Stimulated activated CD4-positive, alpha-beta T cell treated with anti-CD3 and anti-CD28 coated beads, Interleukin-2, amount 100 ng/mL, for 48 hours (primary cell): ENCODE results near the gene STIM1.
A peak's percentile ranks its signal among the peaks of the same experiment; 100 is the strongest.

Experiments used
- DNase-seq, 2 donors: peaks; one replicate each; pipeline ENCODE4 v3.0.0-alpha.2; 2020

Gene STIM1

DNA sequence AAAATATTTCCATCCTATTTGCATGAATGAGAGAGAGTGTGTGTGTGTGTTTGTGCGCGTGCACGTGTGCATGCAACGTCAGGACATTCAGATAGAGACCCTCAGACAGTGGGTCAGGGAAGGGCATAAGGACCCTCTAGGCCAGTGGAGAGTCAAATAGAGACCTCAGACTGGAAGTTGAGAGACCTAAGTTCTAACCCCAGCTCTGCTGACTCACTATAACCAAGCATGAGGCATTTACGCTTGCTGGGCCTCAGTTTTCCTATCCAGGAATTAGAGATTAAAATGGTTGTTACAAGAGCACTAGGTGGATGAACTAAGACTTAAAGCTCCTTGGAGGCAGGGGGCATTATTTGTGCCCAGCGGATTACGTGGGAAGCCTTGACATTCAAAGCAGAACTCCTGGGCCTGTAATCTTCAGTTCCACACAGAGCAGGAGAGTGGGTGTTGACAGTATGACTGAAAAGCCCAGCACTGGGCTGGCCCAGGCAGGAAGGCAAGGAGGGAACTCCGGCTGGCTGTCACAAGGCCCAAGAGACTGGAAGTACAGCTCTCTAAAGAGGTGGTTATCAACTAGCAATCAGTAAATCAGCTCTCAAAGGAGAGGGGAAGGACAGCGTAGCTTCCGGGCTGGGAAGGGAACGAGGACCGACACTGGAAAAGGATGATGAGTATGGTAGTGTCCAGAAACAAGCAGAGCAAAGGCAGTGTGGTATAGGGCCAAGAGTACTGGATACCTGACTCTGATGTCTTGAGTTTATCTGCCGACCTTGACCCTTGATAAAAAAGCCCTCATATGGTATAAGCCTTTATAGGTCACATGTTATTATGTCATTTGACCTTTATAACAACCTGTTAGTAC is 23.9 kb upstream of the STIM1 start:
- DNase-seq = no peak

DNA sequence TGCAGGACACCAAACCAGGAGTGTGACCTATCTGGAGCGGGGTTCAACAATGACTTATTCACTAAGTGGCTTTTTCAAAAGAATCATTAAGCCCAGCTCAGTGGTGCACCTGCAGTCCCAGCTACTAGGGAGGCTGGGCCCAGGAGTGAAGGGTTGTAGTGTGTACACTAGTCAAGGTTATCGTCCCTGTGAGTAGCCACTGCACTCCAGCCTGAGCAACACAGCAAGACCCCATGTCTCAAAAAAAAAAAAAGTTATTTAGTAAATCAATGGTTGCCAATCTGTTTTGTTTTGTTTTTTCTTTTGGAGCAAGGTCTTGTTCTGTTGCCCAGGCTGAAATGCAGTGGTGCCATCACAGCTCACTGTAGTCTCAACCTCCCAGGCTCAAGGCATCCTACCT is 22.6 kb upstream of the STIM1 start:
- no peak for DNase-seq

DNA sequence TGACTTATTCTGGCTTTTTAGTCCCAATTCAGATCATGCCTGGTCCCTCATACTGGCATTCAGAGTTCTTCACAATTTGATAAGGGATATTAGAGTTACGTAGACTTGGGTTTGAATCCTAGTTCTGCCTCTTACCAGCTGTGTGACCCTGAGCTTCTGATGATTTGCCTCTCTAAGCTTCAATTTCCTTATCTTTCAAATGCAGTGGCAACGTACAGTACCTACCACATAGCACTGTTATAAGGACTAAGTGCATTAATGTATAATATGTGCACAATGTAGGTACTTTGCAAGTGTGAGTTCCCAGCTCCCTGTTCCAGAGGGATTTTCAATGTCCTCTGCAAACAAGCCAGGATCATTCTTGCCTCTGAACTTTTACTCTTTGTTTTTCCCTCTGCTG is 22.0 kb upstream of the STIM1 start:
- no peak for DNase-seq

DNA sequence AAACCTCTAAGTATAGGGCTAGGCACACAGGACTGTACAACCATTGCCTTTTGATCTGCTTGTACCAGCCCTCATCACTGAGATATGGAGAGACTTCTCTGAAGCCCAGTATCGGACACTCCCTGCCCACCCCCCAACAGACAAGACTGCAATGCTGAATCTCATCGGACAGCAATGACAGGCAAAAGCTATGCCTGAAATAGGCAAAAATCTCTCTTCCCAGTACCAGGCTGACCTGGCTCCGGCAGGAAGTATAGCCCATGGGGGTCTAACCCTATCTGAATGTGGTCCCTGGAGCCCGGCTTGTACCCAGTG is 21.2 kb upstream of the STIM1 start:
- DNase-seq = no peak

DNA sequence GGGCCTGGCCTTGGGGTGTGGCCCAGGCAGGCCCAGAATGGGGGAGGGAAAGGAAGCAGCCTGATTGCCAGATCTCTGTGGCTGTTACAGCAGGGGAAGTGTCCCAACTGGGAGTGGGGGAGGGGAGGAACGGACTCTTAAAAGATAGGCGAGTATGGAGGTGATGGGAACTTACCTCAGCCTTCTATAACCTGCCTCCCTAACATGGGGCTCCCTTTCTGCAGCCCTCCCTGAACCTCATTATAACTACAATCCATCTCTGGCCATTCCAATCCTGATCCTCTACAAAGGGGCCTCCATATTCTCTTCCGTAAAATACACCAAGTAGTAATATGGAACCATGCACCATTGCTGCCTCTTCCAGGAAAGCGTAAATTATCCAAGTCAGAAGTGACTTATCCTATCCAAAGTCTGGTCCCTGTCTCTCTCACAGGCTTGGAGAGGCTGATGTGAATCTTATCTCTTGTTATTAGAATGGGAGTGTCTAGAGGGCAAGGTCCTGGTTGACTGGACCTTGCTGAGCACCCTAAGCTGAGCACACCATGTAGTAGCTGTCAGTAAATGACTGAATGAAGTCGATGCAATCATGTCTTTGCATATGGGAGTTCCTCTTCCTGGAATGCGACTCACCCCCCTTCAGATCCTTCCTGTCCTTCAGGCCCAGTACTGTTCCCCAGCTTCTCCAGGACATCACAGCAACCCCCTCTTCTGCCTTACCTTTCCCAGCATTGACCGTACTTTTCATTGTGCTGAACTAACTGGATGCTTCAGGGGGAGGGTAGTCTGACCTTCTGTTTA is 20.6 kb upstream of the STIM1 start:
- DNase-seq = no peak

DNA sequence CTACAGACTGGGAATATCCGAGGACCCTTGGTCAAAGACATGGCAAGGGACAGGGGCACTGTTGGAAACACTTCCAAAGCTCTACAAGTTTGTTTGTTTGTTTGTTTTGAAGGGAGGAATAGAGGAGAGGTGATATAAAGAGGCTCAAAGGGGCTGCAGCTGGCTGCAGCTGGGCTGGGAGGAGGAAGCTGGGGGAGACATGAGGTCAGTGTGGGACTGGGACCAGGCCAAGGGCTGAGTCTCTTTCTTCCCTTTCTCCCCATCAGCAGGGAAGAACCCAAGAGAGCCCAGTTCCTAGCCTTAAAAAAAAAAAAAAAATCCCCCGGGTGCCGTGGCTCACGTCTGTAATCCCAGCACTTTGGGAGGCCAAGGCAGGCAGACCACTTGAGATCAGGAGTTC is 19.7 kb upstream of the STIM1 start:
- no peak for DNase-seq

DNA sequence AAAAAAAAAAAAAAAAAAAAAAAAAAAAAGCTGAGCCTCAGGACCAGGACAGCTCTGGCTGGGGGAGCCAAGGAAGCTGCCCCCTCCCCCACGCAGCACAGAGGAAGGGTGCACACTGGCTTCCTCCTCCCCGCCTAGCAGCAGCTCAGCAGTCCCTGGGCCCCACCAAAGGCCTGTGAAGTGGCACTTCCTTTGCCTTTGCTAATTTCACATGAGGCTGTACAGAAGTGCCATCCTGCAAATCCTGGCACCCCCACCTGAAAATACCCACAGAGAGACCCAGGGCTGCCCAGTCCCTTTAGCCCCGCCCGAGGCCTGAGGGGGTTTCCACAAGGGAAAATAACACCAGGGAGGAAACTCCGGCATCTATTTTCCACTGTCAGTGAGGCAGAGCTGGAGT is 18.6 kb upstream of the STIM1 start:
- no peak for DNase-seq

DNA sequence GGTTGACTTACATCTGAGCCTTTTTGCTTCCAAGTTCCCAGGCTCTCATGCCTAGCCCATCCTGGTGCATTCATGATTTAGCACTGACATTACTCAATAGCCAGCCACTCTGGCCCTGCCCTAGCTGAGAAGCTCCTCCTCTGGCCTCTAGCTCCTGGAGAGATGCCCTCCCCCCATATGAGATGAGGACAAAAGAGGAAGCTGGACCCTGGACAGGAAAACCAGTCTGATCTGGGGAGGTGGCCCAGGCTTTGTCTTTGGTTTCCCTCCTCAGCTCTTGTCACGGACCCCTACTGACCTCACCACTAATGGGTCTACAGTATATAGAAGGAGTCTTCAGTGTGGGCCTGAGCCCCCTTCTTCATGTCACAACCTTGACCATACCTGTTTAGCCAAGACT is 17.7 kb upstream of the STIM1 start:
- DNase-seq = no peak

DNA sequence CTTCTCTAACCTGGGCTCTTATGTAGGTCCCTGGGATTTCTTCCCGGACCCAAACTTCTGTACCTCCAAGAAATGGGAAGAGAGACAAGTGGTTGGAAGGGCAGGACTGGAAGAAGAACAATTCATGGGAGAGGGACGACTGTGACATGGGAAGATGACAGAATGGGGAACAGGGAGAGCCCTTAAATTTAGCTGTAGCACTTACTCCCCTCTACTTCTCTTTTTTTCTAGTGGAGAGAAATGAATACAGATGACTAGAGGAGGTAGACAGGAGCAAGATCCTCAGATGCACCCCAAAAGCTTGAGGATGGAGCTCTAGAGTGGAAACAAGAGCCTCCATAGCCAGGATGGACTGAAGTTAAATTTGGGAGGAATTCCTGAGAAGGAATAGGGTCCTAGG is 17.0 kb upstream of the STIM1 start:
- no peak for DNase-seq

DNA sequence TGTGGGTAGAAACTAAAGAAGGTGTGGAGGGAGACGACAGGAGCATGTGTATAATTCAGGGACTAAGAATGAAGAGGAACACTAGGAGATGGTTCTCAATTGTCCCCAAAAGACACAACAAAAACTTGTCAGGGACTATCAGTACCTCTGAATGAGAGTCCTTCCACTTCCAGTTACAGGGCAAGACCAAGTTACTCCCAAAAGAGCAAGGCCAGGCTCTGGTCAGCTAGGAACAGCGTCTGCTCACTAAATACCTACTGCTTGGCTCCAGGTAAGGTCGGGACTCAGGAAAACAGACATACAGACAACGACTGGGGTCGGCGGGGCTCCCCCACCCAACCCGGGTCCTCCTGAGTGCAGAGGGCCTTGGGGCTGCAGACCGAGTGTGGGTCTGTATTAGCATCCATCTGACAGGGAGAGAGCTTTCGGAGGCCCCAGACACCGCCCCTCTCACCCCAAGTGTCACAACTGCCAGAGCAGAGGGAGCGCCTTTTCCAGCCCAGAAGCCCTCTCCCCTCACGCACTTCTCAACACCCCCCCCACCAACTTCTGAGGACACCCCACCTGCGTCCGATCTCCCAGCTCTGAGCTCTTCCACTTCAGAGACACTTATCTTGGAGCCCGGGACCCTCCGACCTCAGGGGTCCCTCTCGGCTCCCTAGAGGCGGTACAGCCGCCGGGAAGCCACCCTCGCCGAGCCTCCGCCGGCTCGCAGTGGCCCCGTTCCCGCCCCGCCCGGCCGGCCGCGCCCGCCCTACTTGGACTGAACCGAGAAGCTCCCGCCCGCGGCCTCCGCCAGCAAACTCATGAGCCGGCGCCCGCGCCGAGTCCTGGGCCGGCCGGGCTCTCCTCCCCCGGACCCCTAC is 15.2 kb upstream of the STIM1 start:
- peak in 1 of 2 donors; percentile 34 for DNase-seq

DNA sequence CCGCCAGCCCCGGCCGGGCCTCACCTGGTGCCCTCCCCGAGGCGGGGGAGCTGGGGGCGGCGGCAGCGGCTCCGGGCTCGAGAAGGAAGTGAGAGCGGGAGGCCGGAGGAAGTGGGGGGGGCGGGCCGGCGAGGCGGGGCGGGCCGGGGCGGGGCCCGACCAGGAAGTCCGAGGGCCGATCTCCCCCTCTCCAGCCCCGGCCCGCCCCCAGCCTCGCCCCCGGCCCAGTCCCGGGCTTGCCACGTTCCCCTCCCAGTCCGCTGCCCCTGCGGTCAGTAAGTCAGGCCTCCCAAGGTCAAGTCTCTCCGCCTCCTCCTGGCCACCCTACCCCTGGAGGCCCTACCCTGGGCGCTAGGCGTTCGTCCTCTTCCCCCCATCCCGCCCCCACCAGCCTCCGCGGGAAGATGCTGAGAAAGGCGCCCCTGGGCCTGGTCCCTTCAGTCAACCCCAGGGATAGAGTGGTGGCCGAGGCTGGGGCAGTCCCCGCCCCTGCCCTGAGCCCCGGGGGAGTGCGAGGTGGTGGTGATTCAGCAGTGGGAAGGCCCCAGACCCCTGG is 14.5 kb upstream of the STIM1 start, which contains the start of gene RHOG:
Gene RHOG (minus strand): TSS at position 90 of the 556 bp plus-strand sequence. CDS start 12,821 bp downstream, outside the sequence.
- DNase-seq = no peak

DNA sequence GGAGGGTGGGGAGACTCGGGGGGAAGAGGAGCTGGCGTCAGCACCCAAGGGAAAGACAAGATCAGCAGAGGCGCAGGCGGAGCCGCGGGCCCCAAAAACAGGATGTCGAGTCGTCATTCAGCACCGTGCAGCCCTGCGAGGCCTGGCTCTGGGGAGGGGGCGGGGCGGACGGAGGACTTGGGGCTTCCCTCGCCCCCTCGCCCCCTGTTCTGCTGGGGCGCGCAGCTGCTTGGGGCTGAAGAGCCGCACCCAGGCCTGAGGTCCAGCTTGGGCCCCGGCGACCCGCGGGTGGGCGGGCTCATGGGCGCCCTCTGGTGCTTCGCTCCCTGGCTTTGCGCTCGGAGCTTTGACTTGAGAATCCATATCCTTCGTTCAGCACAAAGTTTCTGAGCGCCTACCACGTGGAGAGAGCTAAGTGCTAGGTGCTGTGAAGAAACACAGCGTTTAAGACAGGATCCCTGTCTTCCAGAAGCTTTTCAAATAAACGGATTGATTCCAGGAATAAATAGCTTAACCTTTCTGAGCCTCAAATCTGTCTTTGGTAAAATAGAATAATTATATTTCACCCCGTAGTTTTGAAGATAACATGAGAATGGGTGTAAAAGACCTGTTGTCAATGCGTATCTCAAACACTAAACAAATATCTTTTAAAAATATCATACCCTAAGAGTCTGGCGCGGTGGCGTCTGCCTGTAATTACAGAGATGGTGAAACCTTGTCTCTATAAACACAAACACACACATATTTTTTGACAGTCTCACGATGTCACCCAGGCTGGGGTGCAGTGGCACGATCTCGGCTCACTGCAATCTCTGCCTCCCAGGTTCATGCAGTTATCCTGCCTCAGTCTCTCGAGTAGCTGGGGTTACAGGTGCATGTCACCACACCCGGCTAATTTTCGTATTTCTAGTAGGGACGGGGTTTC is 13.8 kb upstream of the STIM1 start:
- DNase-seq = peak; percentile 82 to 87

DNA sequence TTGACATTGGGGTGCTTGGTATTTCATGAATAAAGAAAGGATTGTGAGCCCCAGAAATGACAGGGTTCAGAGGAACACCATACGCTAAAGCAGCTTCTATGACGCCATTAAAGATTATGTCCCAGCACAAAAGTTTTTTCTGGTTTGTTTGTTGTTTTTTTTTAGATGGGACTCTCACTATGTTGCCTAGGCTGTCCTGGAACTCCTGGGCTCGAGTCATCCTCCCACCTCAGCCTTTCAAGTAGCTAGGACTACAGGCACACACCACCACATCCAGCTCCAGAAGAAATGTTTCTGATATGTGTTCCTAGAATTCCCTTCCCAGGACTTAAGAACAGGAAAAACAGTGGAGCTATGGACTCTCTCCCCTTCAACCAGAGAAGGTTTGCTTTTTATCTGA is 12.1 kb upstream of the STIM1 start:
- DNase-seq = no peak

DNA sequence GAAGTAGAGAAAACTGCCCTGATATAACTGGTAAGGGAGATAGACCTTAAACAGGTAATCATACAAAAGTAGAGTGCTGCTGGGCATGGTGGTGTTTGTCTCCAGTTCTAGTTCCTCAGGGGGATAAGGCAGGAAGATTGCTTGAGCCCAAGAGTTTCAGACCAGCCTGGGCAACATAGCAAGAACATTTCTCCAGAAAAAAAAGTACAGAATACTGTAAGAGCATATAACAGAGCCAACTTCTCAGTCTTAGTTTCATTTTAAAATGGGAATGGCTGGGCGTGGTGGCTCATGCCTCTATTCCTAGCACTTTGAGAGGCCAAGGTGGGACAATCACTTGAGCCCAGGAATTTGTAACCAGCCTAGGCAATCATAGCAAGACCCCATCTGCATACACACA is 10.2 kb upstream of the STIM1 start:
- DNase-seq = no peak

DNA sequence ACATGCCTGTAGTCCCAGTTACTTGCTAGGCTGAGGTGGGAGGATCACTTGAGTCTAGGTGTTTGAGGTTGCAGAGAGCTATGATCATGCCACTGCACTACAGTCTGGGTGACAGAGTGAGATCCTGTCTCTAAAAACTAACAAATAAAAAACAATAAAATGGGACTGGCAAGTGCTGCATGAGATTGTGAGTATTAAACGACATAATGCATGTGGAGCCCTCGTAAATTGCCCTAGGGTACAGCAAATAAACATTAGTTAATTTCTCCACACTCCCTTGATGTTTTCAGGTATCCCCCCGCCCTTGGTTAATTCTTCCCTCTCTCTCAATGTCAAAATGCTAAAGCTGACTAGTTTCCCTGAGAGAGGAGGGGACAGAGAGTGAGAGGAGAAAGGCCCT is 9.8 kb upstream of the STIM1 start:
- DNase-seq = no peak

DNA sequence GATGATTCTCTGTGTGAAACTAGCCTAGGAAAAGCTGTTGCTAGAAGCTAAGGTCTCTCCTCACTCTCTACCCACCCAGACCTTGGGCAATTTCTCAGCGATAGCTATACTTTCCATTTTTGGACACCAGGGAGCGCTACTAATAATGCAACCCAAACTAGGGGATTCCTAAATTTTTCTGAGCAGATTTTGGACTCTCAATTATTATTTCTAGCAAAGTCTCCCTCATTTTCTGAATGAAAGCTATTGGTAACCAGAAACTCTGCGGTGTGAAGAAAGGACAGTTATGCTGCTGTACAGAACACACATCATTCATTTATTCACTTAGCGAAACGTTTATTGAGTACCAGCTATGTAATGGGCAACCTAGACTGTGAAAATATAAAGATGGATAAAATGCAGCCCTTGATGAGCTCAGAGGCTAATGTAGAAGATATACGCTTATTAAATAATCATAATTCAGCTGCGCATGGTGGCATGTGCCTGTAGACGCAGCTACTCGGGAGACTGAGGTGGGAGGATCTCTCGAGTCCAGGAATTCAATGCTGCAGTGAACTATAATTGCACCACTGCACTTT is 6.1 kb upstream of the STIM1 start:
- DNase-seq = peak; percentile 48 to 63

DNA sequence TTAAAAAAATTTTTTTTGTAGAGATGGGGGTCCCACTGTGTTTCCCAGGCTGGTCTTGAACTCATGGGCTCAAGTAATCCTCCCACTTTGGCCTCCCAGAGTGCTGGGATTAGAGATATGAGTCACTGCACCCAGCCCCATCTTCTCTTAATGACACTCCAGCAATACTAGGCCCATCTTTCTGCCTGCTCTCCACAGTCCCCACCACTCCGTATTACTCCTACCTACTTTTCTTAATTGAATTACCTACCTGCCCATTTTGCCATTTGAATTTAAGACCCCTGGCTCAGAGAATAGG is 2.0 kb upstream of the STIM1 start:
- no peak for DNase-seq

DNA sequence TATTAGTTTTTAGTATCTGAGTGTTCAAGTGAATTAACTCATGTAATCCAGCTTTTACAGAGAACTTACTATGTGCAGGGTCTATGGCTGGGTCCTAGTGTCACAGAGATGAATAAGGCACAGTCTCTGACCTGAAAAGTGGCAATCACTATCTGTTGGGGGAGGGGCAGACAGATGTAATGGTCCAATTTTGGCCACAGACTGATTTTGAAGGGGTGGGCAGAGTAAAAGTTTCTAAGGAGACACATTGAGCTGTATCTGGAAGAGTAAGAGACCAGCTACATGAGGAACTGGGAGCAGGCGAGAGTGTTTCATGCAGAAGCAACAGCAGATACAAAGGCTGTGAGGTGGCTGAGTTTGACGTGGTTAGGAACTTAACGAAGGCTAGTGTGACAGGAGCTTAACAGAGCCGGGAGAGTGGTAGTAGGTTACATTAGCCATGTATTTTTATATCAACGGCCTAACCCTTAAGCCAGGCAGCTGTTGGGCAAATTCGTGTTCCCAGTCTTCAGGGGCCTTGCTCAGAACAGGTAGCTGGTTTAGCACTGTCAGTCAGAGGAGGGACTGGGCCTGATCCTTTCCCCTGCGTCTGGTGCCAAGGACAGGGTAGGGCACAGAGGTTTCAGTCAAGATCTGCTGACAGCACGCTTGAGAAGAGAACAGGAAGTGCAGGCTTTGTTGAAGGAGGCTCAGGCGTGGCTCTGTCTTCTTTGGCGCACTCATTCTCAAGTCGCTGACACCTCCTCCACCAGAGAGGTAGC is 1.4 kb upstream of the STIM1 start:
- peak; percentile 54 to 57 for DNase-seq

DNA sequence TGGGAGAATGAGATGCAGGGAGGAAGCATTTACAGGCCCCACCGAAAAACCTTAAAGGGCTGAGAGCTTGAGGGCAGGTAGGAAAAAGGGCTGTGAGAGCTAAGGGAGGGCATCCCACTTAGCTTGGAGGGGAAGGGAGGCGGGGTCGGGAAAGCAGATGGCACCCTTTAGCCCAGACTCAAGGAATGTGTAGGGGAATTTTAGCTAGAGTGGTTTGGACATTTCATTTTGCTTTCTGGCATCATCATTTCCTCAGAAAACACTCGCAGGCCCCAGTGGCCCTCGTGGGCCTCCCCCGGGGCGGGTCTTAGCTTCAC is 846 bp upstream of the STIM1 start:
- no peak for DNase-seq

DNA sequence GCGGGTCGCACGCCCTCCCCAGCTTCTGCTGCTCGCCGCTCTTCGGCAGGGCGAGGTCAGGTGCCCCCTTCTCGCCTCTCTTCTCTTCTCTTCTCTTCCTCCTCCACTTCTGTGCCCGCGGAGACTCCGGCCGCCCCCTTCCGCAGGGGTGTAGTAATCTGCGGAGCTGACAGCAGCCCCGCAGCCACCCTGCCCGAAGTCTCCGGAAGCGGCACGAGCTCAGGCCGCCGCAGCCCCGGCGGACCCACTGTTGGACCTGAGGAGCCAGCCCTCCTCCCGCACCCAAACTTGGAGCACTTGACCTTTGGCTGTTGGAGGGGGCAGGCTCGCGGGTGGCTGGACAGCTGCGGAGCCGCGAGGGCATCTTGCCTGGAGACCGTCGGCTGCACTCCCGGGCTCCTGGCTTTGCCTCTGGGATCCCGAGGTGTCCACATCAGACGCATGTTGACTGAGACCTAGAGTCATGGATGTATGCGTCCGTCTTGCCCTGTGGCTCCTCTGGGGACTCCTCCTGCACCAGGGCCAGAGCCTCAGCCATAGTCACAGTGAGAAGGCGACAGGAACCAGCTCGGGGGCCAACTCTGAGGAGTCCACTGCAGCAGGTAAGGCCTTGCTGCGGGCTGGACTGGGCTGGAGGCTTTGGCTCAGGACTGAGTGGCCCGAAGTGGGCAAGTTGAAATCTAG is 486 bp downstream of the STIM1 start:
- DNase-seq = peak in 1 of 2 donors; percentile 36
